K562 treated with DMSO at 1 percent for 24 hours (cell line): Measurements from ENCODE around the gene SCYL2. TPM values are rescaled to one million over a fixed set of nuclear protein-coding genes. Genes with fewer than 3 reads are reported as not detected.

Experiments
- total RNA-seq: library from RNA; unstranded; fragments of 300-600 nt; gene quantifications from 2 replicates; pipeline ENCODE4 v1.2.3, GENCODE V29; 2022; ENCODE audit warnings: low read depth; ENCODE audit not compliant: insufficient read depth

The SCYL2 gene, protein sequence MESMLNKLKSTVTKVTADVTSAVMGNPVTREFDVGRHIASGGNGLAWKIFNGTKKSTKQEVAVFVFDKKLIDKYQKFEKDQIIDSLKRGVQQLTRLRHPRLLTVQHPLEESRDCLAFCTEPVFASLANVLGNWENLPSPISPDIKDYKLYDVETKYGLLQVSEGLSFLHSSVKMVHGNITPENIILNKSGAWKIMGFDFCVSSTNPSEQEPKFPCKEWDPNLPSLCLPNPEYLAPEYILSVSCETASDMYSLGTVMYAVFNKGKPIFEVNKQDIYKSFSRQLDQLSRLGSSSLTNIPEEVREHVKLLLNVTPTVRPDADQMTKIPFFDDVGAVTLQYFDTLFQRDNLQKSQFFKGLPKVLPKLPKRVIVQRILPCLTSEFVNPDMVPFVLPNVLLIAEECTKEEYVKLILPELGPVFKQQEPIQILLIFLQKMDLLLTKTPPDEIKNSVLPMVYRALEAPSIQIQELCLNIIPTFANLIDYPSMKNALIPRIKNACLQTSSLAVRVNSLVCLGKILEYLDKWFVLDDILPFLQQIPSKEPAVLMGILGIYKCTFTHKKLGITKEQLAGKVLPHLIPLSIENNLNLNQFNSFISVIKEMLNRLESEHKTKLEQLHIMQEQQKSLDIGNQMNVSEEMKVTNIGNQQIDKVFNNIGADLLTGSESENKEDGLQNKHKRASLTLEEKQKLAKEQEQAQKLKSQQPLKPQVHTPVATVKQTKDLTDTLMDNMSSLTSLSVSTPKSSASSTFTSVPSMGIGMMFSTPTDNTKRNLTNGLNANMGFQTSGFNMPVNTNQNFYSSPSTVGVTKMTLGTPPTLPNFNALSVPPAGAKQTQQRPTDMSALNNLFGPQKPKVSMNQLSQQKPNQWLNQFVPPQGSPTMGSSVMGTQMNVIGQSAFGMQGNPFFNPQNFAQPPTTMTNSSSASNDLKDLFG
- total RNA-seq = 24.7 and 25.5 TPM in 2 replicates

DNA sequence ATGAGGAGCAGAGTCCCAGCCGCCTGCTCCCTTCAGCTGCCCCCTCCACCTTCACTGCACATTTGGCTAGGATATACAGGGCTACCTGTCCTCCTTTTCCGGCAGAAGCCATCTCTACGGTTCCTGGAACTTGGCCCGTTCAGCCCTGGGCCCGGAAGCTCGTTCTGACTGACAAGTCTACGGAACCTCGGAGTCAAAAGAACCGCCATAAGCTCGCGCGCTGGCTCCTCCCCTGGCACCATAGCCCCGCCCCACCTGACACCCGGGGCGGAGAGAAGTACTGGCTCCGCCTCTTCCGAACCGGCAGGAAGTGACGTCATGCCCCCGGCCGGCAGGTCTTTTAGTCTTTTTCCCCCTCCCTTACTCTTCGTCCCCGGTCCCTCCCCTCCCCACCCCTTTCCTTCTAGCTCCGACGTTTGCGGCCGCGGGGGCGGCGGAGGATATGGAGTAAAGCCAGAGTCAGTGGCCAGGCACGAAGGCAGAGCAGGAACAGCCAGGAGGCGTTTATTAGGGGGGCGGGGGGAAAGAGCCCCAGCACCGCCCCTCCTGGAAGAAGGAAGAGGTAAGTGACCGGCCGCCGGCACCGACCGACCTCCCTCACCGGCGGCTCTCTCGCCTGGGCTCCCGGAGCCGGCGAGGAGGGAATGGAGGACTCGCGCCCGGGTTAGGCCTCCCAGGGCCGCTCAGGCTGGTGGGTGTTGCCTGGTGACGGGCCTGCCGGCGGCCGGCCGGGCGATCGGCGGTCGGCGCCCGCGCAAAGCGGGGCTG lies at the start of gene SCYL2, which contains the start of gene DEPDC4:
SCYL2 (plus strand) TSS at position 343 of the 768 bp plus-strand sequence. CDS start 15,794 bp downstream, outside the sequence.
DEPDC4 (minus strand) TSS at position 245 of the 768 bp plus-strand sequence; CDS start at position 242, 3 bp downstream.

DNA sequence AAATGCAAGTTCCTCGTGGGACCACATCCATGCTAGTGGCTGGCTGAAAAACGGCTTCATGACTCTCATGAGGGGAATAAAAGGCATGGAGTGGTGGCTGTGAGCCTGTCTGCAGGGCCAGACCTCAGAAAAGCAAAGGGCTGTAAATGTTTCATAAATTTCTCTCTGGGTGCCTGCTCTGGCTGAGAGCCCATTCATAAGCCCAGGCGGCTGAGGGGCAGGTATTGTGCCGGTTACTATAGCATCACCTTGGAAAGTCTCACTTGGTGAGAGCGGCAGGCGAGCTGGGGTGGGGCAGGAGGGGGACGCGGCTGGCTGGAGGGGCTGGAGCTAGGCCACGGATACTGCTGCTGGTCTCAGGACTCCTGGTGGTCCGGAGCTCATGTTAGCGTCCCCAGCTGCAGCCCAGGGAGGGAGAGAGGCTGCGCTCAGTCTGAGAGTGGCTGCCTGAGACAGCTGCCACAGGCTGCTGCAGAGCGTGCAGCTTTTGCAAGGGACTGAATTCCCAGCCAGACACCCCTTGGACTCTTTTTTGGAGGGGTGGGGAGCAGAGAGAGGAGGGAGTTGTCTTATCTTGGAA lies 89.8 kb downstream of the SCYL2 start, which contains the start of gene SLC17A8:
SLC17A8 (plus strand) TSS at position 431 of the 580 bp plus-strand sequence. CDS start 318 bp downstream, outside the sequence.

Other genes starting within 250 kb of the SCYL2 start
- gene BLTP3B, start 124.3 kb upstream of the SCYL2 start, total RNA-seq = 6.7 and 8.4 TPM in 2 replicates
- gene ACTR6, start 66.4 kb upstream of the SCYL2 start, total RNA-seq = 17.2 and 24.6 TPM in 2 replicates
- 0.88 and 2.0 TPM in 2 replicates for gene DEPDC4, start 98 bp upstream of the SCYL2 start, total RNA-seq
- not detected in 2 replicates for gene SLC17A8, start 89.9 kb downstream of the SCYL2 start, total RNA-seq
- not detected in 2 replicates for gene NR1H4, start 206.7 kb downstream of the SCYL2 start, total RNA-seq